Limb (tissue), 2 donors: Measurements from ENCODE around the gene TUBG1.
"Not testable (repeated sequence)": the region's sequence is repeated elsewhere in the genome, so short reads cannot be mapped to it uniquely, and the experiment has no call there.

Source experiments
- DNase-seq, 2 donors: peaks; one replicate each; pipeline ENCODE4 v3.0.0-alpha.2; 2016; ENCODE audit errors: extremely low spot score in 2 of 2

TUBG1 gene

GRCh38 chr17:42578282-42578869, 31.1 kb upstream of the TUBG1 start:
- peak; percentile 79 to 85 for DNase-seq

DNA sequence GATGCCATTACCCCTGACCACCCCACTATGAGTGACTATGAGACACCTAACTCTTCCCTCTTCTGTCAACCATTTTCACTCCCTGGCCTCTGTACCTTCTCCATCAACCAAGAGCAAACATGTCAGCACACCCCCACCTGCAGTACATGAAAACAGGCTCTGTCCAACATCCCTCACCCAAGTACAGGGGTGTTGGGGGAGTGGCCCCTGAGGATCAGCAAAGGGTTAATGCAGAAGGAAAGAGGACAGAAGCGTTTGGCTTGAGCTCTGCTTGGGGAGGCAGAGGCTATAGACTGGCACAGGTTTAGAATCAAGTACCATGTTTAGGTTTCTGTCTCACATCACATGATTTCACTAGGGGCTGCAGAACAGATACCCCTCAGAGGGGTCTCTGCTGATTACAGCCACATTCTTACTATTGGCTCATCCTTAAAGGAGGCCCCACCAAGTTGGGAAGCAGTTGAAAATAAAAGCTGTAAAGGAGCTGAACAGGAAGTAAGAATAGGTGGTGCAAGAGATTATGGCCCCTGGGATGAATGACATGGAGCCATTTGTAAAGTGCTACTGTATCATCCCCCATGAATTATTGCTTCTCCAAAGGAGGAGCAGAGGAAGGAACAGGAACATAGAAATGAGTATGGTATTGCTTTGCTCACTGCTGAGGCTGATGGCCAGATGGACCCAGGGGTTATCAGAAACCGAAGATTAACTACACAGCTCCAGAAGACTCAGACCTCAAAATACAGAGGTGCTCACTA, 29.5 kb upstream of the TUBG1 start:
- no peak for DNase-seq

- no peak for DNase-seq
Observed at GRCh38 chr17:42581744-42582270, 27.7 kb upstream of the TUBG1 start.

DNA sequence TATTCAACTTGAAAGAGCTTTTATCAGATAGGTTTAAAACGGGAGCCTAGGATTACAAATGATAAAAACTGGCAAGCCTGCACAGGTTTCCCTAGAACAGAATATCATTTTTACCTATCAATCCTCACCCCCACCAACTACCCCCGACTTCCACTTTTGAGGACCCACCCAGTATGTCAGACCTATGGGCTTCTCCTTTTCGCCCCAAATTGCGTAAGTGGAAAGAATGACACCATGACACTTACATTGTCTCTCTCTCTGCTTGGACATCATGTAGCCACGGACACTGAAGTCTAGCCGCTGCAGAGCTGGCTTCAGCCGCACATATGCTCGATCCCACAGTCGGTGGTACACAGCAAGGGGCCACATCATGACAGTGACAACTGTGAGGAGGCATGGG, 24.6 kb upstream of the TUBG1 start:
- DNase-seq: no peak

DNA sequence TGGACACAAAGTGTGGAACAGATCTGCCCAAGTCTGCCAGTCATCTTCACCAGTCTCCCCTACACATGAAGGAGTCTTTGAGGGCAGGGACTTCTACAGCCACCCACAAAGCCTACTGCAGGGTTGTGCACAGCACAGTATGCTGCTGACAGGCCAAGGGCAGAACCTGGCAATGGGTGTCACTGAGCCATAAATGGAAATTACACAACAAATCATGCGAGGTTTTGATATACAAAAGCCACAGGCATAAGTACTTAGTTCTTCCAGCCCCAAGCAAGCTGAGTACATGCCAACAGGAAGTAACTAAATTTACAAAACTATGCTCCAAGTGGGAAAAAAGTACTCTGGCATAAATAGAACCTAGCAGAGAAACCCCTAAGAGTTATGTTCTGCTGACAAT, 24.1 kb upstream of the TUBG1 start:
- DNase-seq: no peak

GRCh38 chr17:42586514-42587230, 22.8 kb upstream of the TUBG1 start:
- no peak for DNase-seq

DNA sequence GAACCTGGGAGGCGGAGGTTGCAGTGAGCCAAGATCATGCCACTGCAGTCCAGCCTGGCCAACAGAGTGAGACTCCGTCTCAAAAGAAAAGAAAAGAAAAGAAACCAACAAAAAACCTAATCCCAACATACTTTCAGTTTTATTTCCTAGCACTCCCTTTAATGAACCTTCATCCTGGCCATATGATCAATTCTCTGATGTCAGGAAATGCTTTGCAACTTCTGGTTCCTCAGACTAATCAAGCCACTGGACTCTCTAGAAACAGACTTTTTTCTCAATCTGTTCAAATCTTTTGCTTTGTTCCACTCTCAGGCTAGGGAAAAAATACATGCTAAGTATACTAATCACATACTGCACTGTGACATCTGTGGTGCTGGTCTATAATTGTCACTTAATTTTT, 18.6 kb upstream of the TUBG1 start:
- DNase-seq: no peak

- DNase-seq: no peak
Observed at GRCh38 chr17:42591411-42591810, 18.1 kb upstream of the TUBG1 start.

GRCh38 chr17:42596386-42596785, 13.1 kb upstream of the TUBG1 start:
- no peak for DNase-seq

- DNase-seq: no peak
Observed at GRCh38 chr17:42598905-42599304, 10.6 kb upstream of the TUBG1 start.

DNA sequence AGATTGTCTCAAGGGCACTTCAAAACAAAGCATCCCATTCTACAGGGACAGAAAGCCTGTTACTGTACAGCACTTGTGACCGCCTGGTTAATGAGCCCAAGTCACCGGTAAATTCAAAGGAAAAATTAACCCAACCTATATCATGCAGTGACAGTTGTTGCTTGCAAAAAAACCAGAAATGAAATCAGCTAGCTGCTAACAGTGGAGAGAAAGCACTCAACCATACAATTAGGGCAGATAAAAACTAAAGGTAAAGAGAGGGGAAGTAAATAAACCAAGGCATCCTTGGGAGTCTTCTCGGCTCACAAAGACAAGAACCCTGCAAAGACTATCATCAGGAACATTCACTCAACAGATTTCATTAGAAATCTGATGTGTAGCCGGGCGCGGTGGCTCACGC, 6.2 kb upstream of the TUBG1 start:
- no peak for DNase-seq

- DNase-seq: no peak
Observed at GRCh38 chr17:42607769-42608168, 1.7 kb upstream of the TUBG1 start.

- no peak for DNase-seq
Observed at GRCh38 chr17:42608305-42609181, 940 bp upstream of the TUBG1 start.

- DNase-seq: not testable (repeated sequence)
Observed at GRCh38 chr17:42609814-42610801, 625 bp downstream of the TUBG1 start.

- no peak for DNase-seq
Observed at GRCh38 chr17:42612013-42612412, 2.5 kb downstream of the TUBG1 start.

- no peak for DNase-seq
Observed at GRCh38 chr17:42613699-42614295, 4.3 kb downstream of the TUBG1 start.

DNA sequence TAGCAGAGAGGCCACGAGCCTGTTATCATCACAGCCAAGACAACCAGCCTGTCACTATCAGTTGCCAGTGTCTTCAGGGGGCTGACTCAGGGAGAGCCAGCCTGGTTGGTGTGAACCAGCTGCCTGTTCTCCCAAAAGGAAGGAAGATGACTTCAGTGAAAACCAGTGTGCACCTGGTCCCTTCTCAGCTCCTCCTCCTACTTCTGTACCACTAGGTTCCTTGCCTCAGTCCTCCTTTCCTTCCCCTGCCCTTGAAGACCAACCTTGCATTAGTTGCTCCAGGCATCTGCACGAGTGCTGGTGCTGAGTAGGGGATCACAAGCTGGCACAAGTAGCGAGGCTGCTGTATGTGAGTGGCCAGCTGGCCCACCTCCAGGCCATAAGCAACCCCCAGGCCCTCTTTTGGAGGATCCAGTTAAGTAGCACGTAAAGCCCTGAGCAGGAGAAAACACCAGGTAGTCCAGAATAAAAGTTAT, 8.5 kb downstream of the TUBG1 start:
- DNase-seq: no peak

GRCh38 chr17:42618442-42619150, 9.1 kb downstream of the TUBG1 start:
- peak in 1 of 2 donors; percentile 23 for DNase-seq

DNA sequence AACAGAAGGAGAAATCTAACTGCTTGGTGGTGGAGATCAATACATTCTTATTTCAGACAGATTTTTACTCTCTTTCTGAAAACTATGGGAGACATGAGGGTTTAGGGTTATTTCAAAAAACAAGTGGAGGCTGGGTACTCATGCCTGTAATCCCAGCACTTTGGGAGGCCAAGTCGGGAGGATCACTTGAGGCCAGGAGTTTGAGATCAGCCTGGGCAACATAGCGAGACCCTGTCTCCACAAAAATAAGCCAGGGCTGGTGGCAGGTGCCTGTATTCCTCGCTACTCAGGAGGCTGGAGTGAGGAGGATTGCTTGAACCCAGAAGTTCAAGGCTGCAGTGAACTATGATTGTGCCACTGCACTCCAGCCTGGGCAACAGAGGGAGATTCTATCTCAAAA, 12.5 kb downstream of the TUBG1 start:
- DNase-seq: not testable (repeated sequence)
